ENCODE measurements around the gene APLP2.

GRCh38 chr11:130097285-130097684 is 27.6 kb downstream of the APLP2 start:
- no peak for TF ChIP-seq NFE2L2 (IDR thresholded peaks at IDR 0.05; ENCODE audit: low read length)
- TF ChIP-seq NFIC (IDR thresholded peaks at IDR 0.05; ENCODE audit: low read length): no peak
- TF ChIP-seq GABPB1 (CRISPR knock-in tag; IDR thresholded peaks at IDR 0.05): no peak
- TF ChIP-seq HNRNPH1 (optimal IDR thresholded peaks at IDR 0.05; ENCODE audit: low read depth, low read length): no peak
- TF ChIP-seq CTCF (CRISPR knock-in tag; IDR thresholded peaks at IDR 0.05): no peak
- TF ChIP-seq MIER2 (CRISPR knock-in tag; IDR thresholded peaks at IDR 0.05): no peak
- TF ChIP-seq RNF2 (conservative IDR thresholded peaks at IDR 0.05; ENCODE audit: low read depth): no peak
- TF ChIP-seq ZZZ3 (CRISPR knock-in tag; IDR thresholded peaks at IDR 0.05; ENCODE audit: borderline replicate concordance): no peak
- TF ChIP-seq MLLT10 (CRISPR knock-in tag; IDR thresholded peaks at IDR 0.05): no peak
- TF ChIP-seq MED8 (CRISPR knock-in tag; IDR thresholded peaks at IDR 0.05; ENCODE audit: insufficient replicate concordance): no peak
- no peak for TF ChIP-seq ZSCAN29 (CRISPR knock-in tag; conservative IDR thresholded peaks at IDR 0.05)
- no peak for TF ChIP-seq USF2 (IDR thresholded peaks at IDR 0.05; ENCODE audit: low read depth, low read length)
- no peak for TF ChIP-seq USF2 (CRISPR knock-in tag; IDR thresholded peaks at IDR 0.05; ENCODE audit: borderline replicate concordance)
- TF ChIP-seq REST (IDR thresholded peaks at IDR 0.05; ENCODE audit: borderline replicate concordance in 1 of 2, low read depth in 1 of 2, low read length in 2 of 2): no peak
- TF ChIP-seq ATF3 (CRISPR knock-in tag; IDR thresholded peaks at IDR 0.05): no peak

All from HepG2 (cell line).